RWPE1 (cell line): ENCODE measurements around the gene UBE2O.
"Not testable (repeated sequence)": the region's sequence is repeated elsewhere in the genome, so short reads cannot be mapped to it uniquely, and the experiment has no call there.

Source experiments
- CTCF ChIA-PET: fragments of 350-600 bp; sonication (Branson Sonifier 250); formaldehyde crosslinking; extraction: SDS; loops from one replicate; lab custom pipeline; 2021; lab: Yijun Ruan, JAX
- POLR2A ChIA-PET: fragments of 400-600 bp; formaldehyde crosslinking; extraction: SDS; loops from one replicate; lab custom pipeline; 2020; ENCODE audit warnings: antibody characterized with exemption; ENCODE audit not compliant: low non-redundant PET; lab: Yijun Ruan, JAX
- DNase-seq: peaks from one replicate; pipeline ENCODE4 v3.0.0; 2012; ENCODE audit warnings: low spot score
- H3K27ac ChIP-seq: fragments of 450-650 bp; 2 replicates; pipeline ENCODE4 v1.5.1; 2017
- TF ChIP-seq, protein P1 (sequence below): fragments of 450-650 bp; conservative IDR thresholded peaks from 2 replicates; pipeline ENCODE4 v1.5.1; 2017; ENCODE audit warnings: low read depth, mild to moderate bottlenecking

UBE2O gene

DNA sequence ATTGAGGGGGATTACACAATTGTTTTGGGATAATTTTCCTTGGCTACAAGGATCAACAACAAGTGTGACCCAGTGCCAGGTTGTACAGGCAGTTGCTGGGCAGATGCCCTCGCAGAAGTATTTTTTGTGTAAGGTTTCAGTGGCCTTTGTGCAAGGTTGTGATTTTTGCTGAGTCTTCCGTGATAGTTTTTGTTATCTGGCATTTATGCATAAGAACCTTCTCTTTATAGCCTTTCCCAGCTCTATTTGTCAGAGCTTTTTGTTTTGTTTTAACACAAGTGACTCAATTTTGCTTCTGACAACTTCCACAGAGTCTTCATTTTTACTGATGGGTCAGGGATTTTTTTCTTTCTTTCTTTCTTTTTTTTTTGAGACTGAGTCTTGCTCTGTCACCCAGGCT is 92.5 kb downstream of the UBE2O start:
- CTCF ChIA-PET, result no interaction called here
- TF ChIP-seq, protein P1, sequence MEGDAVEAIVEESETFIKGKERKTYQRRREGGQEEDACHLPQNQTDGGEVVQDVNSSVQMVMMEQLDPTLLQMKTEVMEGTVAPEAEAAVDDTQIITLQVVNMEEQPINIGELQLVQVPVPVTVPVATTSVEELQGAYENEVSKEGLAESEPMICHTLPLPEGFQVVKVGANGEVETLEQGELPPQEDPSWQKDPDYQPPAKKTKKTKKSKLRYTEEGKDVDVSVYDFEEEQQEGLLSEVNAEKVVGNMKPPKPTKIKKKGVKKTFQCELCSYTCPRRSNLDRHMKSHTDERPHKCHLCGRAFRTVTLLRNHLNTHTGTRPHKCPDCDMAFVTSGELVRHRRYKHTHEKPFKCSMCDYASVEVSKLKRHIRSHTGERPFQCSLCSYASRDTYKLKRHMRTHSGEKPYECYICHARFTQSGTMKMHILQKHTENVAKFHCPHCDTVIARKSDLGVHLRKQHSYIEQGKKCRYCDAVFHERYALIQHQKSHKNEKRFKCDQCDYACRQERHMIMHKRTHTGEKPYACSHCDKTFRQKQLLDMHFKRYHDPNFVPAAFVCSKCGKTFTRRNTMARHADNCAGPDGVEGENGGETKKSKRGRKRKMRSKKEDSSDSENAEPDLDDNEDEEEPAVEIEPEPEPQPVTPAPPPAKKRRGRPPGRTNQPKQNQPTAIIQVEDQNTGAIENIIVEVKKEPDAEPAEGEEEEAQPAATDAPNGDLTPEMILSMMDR, result no peak
- POLR2A ChIA-PET, result no interaction called here
- no peak for DNase-seq
- H3K27ac ChIP-seq, result peak overlapping the region; percentile 94

DNA sequence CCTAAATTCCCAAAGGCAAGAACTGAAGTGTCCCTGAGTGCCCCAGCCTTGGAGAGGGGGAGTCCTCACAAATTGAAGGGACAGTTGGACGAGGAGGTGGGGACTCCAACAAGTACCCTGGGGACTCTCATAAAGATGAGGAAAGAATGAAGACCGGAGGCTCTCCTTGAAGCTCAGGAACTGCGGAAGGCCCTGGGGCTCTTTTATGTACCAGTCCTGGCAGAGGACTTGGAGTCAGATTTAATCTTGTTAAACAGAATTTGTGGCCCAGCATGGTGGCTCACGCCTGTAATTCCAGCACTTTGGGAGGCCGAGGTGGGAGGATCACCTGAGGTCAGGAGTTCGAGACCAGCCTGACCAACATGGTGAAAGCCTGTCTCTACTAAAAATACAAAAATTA is 93.2 kb downstream of the UBE2O start:
- H3K27ac ChIP-seq, result peak overlapping the region; percentile 51
- DNase-seq, POLR2A ChIA-PET: not testable (repeated sequence)
- CTCF ChIA-PET, result interaction anchor here (0.7 kb wide), 1 partner anchor 88 kb away, joined by 3 read pairs; no protein-coding TSS in a partner anchor

DNA sequence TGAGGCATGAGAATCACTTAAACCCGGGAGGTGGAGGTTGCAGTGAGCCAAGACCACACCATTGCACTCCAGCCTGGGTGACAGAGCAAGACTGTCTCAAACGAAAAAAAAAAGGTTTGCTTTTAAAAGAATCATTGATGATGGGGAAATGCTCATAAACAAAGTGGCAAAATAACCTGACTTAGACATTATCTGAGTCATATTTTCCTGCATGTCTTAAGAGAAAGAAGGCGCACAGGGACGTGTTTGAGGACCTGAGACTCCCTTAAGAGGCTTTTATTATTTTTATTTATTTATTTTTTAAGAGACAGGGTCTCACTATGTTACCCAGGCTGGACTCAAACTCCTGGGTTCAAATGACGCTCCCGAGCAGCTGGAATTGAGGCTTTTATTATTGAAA is 93.6 kb downstream of the UBE2O start:
- TF ChIP-seq, protein P1, result no peak
- H3K27ac ChIP-seq, result peak overlapping the region; percentile 51
- ChIA-PET CTCF (interaction anchor here (0.7 kb wide), 1 partner anchor 88 kb away, joined by 3 read pairs; no protein-coding TSS in a partner anchor), POLR2A (no interaction called here)
- DNase-seq, result no peak

DNA sequence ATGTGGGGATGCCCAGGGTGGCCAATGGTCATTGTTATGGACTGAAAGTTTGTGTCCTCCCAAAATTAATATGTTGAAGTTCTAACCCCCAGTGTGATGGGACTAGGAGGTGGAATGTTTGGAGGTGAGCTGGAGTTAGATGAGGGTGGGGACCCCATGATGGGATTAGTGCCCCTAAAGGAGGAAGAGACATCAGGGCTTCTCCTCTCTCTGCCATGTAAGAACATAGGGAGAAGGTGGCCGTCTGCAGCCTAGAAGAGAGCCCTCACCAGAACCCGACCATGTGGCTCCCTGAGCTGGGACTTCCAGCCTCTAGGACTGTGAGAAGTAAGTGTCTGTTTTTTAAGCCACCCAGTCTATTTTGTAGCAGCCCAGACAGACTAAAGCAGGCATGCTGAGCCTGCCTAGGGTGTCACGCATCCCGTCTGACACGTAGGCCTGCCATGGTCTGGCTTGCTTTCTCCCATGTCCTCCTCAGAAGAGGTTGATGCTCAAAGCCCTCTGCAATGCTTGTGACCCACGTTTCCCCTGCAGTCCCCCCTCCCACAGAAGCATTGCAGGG is 95.3 kb downstream of the UBE2O start:
- H3K27ac ChIP-seq, result peak overlapping the region; percentile 24; the same call in 1 of the 2 replicates
- TF ChIP-seq, protein P1, result no peak
- CTCF ChIA-PET, result interaction anchor here (1.2 to 1.3 kb wide), 2 partner anchors 13 to 27 kb away, joined by 4 to 5 read pairs; partner anchors contain the start of gene SPHK1
- DNase-seq, result no peak
- POLR2A ChIA-PET, result no interaction called here

DNA sequence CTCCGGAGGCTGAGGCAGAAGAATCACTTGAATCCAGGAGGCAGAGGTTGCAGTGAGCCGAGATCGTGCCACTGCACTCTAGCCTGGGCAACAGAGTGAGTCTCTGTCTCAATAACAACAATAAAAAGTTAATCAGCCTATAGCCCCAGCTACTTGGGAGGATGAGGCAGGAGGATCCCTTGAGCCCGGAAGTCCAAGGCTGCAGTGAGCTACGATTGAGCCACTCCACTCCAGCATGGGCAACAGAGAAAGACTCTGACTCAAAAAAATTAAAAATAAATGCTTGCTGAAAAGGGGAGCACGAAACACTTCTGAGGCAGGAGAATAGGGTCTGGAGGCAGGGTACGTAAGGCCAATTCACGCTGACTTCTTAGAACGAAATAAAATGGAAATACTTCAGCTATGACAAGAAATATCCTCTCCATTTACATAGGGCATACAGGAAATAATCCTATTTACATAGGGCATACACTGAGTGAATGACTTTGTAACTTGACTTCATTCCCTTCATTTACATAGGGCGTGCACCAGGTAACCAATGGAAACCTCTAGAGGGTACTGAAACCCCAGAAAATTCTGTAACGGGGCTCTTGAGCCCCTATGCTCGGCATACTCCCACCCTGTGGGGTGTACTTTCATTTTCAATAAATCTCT is 96.0 kb downstream of the UBE2O start:
- no peak for DNase-seq
- ChIA-PET CTCF (interaction anchor here (0.7 to 1.3 kb wide), 3 partner anchors 8 to 27 kb away, joined by 3 to 5 read pairs (median 4); partner anchors contain the start of gene SPHK1), POLR2A (interaction anchor here (1.2 kb wide), 1 partner anchor 86 kb away, joined by 4 read pairs; no protein-coding TSS in a partner anchor)
- TF ChIP-seq, protein P1, result no peak
- H3K27ac ChIP-seq, result no peak overlapping the region

DNA sequence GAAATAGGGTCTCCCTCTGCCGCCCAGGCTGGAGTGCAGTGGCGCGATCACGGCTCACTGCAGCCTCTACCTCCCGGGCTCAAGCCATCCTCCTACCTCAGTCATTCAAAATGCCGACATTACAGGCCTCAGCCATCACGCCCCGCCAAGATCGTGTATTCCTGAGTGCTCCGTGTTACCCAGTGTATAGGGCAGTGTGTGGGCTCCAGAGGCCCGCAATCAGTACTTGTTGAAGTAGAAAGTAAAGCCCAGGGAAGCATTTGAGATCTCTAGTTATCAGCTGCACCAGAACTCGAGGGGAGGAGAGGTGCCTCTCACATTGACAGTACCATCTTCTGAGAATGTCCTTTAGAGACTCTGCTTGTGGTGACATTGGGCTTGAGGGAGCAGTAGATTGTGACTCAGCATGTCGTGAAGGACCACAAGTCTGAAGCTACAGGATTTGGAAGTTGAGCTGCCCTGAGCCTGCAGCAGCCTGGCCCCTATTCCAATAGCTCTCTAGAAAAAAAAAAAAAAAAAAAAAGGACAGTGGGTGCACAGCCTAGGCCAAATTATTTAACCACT is 98.1 kb downstream of the UBE2O start:
- ChIA-PET POLR2A (interaction anchor here (0.7 kb wide), 1 partner anchor 30 kb away, joined by 10 read pairs; the partner anchor contains the start of gene SPHK1), CTCF (interaction anchor here (0.6 kb wide), 1 partner anchor 17 kb away, joined by 9 read pairs; no protein-coding TSS in a partner anchor)
- no peak for DNase-seq
- H3K27ac ChIP-seq, result peak overlapping the region; percentile 92
- TF ChIP-seq, protein P1, result no peak
